Measurements from ENCODE around the gene UBE2S.

DNA sequence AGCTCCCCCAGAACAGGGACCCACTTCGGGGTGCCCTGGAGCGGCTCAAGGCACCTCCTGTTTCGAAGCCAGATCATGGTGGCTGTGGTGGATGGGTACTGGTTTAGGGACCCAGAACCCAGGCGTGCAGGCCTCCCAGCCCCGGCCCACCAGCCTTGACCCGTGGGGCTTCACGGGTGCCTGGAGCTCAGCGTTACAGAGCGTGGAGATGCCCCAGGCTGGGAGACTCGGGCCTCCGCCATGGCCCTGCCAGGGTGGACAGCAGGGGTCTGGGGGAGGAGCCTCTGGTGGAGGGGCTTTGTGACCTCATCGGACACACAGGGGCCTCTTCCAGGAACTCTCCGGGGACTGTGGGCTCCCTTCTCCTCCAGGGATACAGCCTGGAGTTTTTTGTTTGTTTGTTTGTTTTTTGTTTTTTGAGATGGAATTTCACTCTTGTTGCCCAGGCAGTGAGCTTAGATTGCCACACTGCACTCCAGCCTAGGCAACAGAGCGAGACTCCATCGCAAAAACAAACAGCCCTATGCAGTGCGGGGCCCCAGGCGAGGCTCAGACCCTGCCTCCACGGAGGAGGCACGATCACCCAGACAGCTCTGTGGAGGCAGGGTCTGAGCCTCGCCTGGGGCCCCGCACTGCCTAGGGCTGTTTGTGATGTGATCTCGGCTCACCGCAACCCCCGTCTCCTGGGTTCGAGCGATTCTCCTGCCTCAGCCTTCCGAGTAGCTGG, 44.4 kb downstream of the UBE2S start, which contains the start of gene GARIN5B:
- TF ChIP-seq, protein P1, sequence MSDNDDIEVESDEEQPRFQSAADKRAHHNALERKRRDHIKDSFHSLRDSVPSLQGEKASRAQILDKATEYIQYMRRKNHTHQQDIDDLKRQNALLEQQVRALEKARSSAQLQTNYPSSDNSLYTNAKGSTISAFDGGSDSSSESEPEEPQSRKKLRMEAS (IDR thresholded peaks at IDR 0.05; ENCODE audit: low read depth, low read length), result no peak
- TF ChIP-seq POLR2A (IDR thresholded peaks at IDR 0.05; ENCODE audit: extremely low read depth, insufficient read length) (no peak), CTCF (IDR thresholded peaks at IDR 0.05; ENCODE audit: low read depth, low read length) (no peak), MYC (IDR thresholded peaks at IDR 0.05; ENCODE audit: low read depth, low read length) (no peak)

All from NB4 (cell line).